Measurements from ENCODE around the gene ADAD2. TPM values are rescaled to one million over a fixed set of nuclear protein-coding genes. Genes with fewer than 3 reads are reported as not detected.

ADAD2 gene
- total and polyA plus RNA-seq, 2 donors (not counting 1 experiment from before 2014, with no cell fraction given) = 0.06 TPM; not detected in 1

DNA sequence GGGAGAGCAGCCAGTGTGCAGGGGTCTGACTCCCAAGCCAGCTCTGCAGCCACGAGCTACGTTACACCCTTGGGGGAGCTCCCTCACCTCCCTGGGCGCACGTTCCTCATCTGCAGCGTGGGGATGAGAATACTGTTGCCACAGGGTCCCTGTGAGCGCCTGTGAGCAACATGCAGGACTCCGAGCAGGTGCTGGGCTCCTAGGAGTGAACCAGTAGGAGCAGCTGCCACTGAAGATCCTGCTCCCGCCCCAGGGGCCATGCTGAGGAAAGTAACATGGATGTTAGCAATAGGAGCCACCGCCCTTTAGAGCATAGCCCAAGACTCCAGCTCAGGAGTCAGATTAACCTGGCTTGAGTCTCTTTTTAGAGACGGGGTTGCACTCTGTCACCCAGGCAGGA, 29.9 kb upstream of the ADAD2 start:
- DNase-seq (no peak), ATAC-seq (ENCODE audit: low read depth) (no peak)
- H3K79me2 ChIP-seq (ENCODE audit: control insufficient read depth, insufficient read depth, low read length) = no peaks in the 10 kb centered on the region
- H4K20me1 ChIP-seq (ENCODE audit: control insufficient read depth, insufficient read depth, low read length, poor library complexity, severe bottlenecking) = no peaks in the 10 kb centered on the region
- no peaks in the 10 kb centered on the region for H3K4me1 ChIP-seq (ENCODE audit: control insufficient read depth in 2 of 2, insufficient read depth in 2 of 2, low read length in 2 of 2)
- intact Hi-C loops (cut with micrococcal nuclease) = no loop called here
- CTCF ChIA-PET = no interaction called here
- H3K27me3 Mint-ChIP-seq = peaks cover 52% of the 10 kb centered on the region
- 89% methylated on average over 10 of the region's 10 CpGs for WGBS (ENCODE audit: insufficient coverage)
- no peak overlapping the region for H3K4me3 Mint-ChIP-seq
- H3K4me3 ChIP-seq (ENCODE audit: control extremely low read depth in 1 of 5, extremely low read depth in 1 of 5, insufficient read depth in 1 of 5, low read depth in 2 of 5, low read length in 4 of 5) = no peak overlapping the region
- no peak overlapping the region for H3K4me2 ChIP-seq (replicated peaks; ENCODE audit: low read depth, low read length, poor library complexity, severe bottlenecking)
- H3K27ac ChIP-seq (ENCODE audit: low read length in 2 of 2) = no peak overlapping the region
- no peaks in the 10 kb centered on the region for H3K36me3 ChIP-seq (replicated peaks in 1 of 2; ENCODE audit: control extremely low read depth in 1 of 2, control insufficient read depth in 1 of 2, extremely low read depth in 1 of 2, insufficient read depth in 2 of 2, low read length in 1 of 2)
- no peaks in the 10 kb centered on the region for H3K9me3 ChIP-seq (ENCODE audit: control extremely low read depth in 1 of 3, control insufficient read depth in 2 of 3, insufficient read depth in 1 of 3, low read length in 2 of 3)
- no peaks in the 10 kb centered on the region for H3K9me3 Mint-ChIP-seq (ENCODE audit: insufficient read depth)
- H2AFZ ChIP-seq (ENCODE audit: insufficient read depth, low read depth, low read length, poor library complexity, severe bottlenecking) = no peak overlapping the region
- H3K4me1 Mint-ChIP-seq = no peaks in the 10 kb centered on the region
- no peak overlapping the region for H3K27ac Mint-ChIP-seq
- POLR2A ChIA-PET = interaction anchor here (0.9 kb wide), 1 partner anchor 45 kb away, joined by 3 read pairs; the partner anchor contains the start of gene MBTPS1
- no peak overlapping the region for H3K9ac ChIP-seq (ENCODE audit: low read length)
- peaks cover 0 to 2% (median 0%) of the 10 kb centered on the region in 4 experiments for H3K27me3 ChIP-seq (replicated peaks in 1 of 4; ENCODE audit: control extremely low read depth in 1 of 4, control insufficient read depth in 3 of 4, insufficient read depth in 4 of 4, low read length in 3 of 4)
- TF ChIP-seq, protein P1, sequence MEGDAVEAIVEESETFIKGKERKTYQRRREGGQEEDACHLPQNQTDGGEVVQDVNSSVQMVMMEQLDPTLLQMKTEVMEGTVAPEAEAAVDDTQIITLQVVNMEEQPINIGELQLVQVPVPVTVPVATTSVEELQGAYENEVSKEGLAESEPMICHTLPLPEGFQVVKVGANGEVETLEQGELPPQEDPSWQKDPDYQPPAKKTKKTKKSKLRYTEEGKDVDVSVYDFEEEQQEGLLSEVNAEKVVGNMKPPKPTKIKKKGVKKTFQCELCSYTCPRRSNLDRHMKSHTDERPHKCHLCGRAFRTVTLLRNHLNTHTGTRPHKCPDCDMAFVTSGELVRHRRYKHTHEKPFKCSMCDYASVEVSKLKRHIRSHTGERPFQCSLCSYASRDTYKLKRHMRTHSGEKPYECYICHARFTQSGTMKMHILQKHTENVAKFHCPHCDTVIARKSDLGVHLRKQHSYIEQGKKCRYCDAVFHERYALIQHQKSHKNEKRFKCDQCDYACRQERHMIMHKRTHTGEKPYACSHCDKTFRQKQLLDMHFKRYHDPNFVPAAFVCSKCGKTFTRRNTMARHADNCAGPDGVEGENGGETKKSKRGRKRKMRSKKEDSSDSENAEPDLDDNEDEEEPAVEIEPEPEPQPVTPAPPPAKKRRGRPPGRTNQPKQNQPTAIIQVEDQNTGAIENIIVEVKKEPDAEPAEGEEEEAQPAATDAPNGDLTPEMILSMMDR (IDR thresholded peaks at IDR 0.05) = no peak
- no peak for TF ChIP-seq EZH2 (IDR thresholded peaks at IDR 0.05; ENCODE audit: borderline replicate concordance, insufficient read depth, low read depth, low read length, poor library complexity, severe bottlenecking)

DNA sequence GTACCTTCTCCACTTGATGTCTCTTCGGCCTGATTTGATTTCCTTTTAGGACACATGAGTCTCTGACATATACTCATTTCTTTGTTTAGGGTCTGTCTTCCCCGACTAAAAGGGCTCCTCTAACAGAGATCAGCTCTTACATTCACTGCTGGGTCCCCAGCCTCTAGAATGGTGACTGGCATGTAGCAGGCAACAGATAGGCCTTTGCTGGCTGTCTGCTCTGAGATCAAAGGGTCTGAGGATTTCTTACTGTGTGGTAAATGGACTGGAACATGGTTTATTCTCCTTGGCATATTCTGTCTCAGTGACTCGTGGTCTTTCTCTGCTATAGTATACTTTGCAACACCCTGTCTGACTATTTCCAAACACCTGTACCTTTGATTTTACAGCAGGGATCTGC, 29.2 kb upstream of the ADAD2 start:
- POLR2A ChIA-PET = no interaction called here
- CTCF ChIA-PET = no interaction called here
- intact Hi-C loops (cut with micrococcal nuclease) = no loop called here
- Histone ChIP-seq H3K27ac (ENCODE audit: low read length in 2 of 2) (no peak overlapping the region), H3K4me2 (replicated peaks; ENCODE audit: low read depth, low read length, poor library complexity, severe bottlenecking) (no peak overlapping the region), H3K79me2 (ENCODE audit: control insufficient read depth, insufficient read depth, low read length) (no peaks in the 10 kb centered on the region), H4K20me1 (ENCODE audit: control insufficient read depth, insufficient read depth, low read length, poor library complexity, severe bottlenecking) (no peaks in the 10 kb centered on the region), H3K4me1 (ENCODE audit: control insufficient read depth in 2 of 2, insufficient read depth in 2 of 2, low read length in 2 of 2) (no peaks in the 10 kb centered on the region), H3K4me3 (ENCODE audit: control extremely low read depth in 1 of 5, extremely low read depth in 1 of 5, insufficient read depth in 1 of 5, low read depth in 2 of 5, low read length in 4 of 5) (no peak overlapping the region), H3K27me3 (replicated peaks in 1 of 4; ENCODE audit: control extremely low read depth in 1 of 4, control insufficient read depth in 3 of 4, insufficient read depth in 4 of 4, low read length in 3 of 4) (peaks cover 0 to 3% (median 1%) of the 10 kb centered on the region in 4 experiments), H3K36me3 (replicated peaks in 1 of 2; ENCODE audit: control extremely low read depth in 1 of 2, control insufficient read depth in 1 of 2, extremely low read depth in 1 of 2, insufficient read depth in 2 of 2, low read length in 1 of 2) (no peaks in the 10 kb centered on the region), H3K9ac (ENCODE audit: low read length) (no peak overlapping the region), H2AFZ (ENCODE audit: insufficient read depth, low read depth, low read length, poor library complexity, severe bottlenecking) (no peak overlapping the region), H3K9me3 (ENCODE audit: control extremely low read depth in 1 of 3, control insufficient read depth in 2 of 3, insufficient read depth in 1 of 3, low read length in 2 of 3) (no peaks in the 10 kb centered on the region)
- TF ChIP-seq EZH2 (IDR thresholded peaks at IDR 0.05; ENCODE audit: borderline replicate concordance, insufficient read depth, low read depth, low read length, poor library complexity, severe bottlenecking) = no peak
- TF ChIP-seq, protein P1 (IDR thresholded peaks at IDR 0.05) = no peak
- ATAC-seq (ENCODE audit: low read depth) = no peak
- no peak overlapping the region for H3K27ac Mint-ChIP-seq
- H3K4me3 Mint-ChIP-seq = no peak overlapping the region
- H3K9me3 Mint-ChIP-seq (ENCODE audit: insufficient read depth) = no peaks in the 10 kb centered on the region
- no peak for DNase-seq
- peaks cover 48% of the 10 kb centered on the region for H3K27me3 Mint-ChIP-seq
- WGBS (ENCODE audit: insufficient coverage) = 50% methylated on average over 1 of the region's 3 CpGs
- H3K4me1 Mint-ChIP-seq = no peaks in the 10 kb centered on the region
